HEK293 (cell line): ENCODE data around the gene PPP5C.

Experiments used
- CTCF ChIA-PET: fragments of 350-600 bp; formaldehyde crosslinking; extraction: SDS; loops from one replicate; lab custom pipeline; 2021; ENCODE audit warnings: antibody characterized with exemption; lab: Yijun Ruan, JAX
- POLR2A ChIA-PET: fragments of 300-600 bp; formaldehyde crosslinking; extraction: SDS; loops from one replicate; lab custom pipeline; 2020; ENCODE audit warnings: antibody characterized with exemption, inconsistent platforms; lab: Yijun Ruan, JAX
- H3K27ac ChIP-seq: fragments of 200-500 bp; sonication (Bioruptor generic); 2 replicates; pipeline ENCODE4 v1.5.1; 2014; ENCODE audit warnings: low read depth, low read length, control low read depth, inconsistent platforms; ENCODE audit errors: extremely low read depth
- H3K36me3 ChIP-seq, 2 experiments: fragments of 200-500 bp in 1 of 2; sonication (Bioruptor generic) in 1 of 2; 1 replicate in 1 of 2; 2 replicates in 1 of 2; pipeline ENCODE4 v1.5.1; 2014 to 2017; ENCODE audit warnings: inconsistent platforms in 2 of 2, low read length in 2 of 2; ENCODE audit not compliant: control insufficient read depth in 2 of 2, insufficient read depth in 1 of 2
- H3K4me1 ChIP-seq: fragments of 200-500 bp; sonication (Bioruptor generic); 2 replicates; pipeline ENCODE4 v1.5.1; 2014; ENCODE audit warnings: mild to moderate bottlenecking, low read length, inconsistent platforms; ENCODE audit not compliant: control insufficient read depth, insufficient read depth
- H3K4me3 ChIP-seq: 2 replicates; pipeline ENCODE4 v1.5.1; 2011; ENCODE audit warnings: low read depth, mild to moderate bottlenecking, control low read depth, low read length, moderate library complexity
- H3K9me3 ChIP-seq: fragments of 200-500 bp; sonication (Bioruptor generic); 2 replicates; pipeline ENCODE4 v1.5.1; 2014; ENCODE audit warnings: low read depth, low read length, inconsistent platforms; ENCODE audit not compliant: control insufficient read depth, insufficient read depth
- GLIS1 ChIP-seq: fragments of 450-650 bp; formaldehyde crosslinking; IDR thresholded peaks from 2 replicates; pipeline ENCODE4 v1.5.1; 2016; ENCODE audit warnings: missing biosample characterization, missing genetic modification characterization
- HOXC10 ChIP-seq: sonication (generic); formaldehyde crosslinking; IDR thresholded peaks from 2 replicates; pipeline ENCODE4 v1.8.1; 2023; ENCODE audit warnings: mild to moderate bottlenecking, missing genetic modification reagents
- INSM2 ChIP-seq: fragments of 450-650 bp; formaldehyde crosslinking; IDR thresholded peaks from 2 replicates; pipeline ENCODE4 v1.5.1; 2016; ENCODE audit warnings: missing biosample characterization, missing genetic modification characterization
- KLF7 ChIP-seq: fragments of 450-650 bp; formaldehyde crosslinking; IDR thresholded peaks from 2 replicates; pipeline ENCODE4 v1.5.1; 2016; ENCODE audit warnings: missing biosample characterization, missing genetic modification characterization, borderline replicate concordance
- KLF8 ChIP-seq: fragments of 450-650 bp; formaldehyde crosslinking; IDR thresholded peaks from 2 replicates; pipeline ENCODE4 v1.5.1; 2016; ENCODE audit warnings: missing biosample characterization, missing genetic modification characterization
- TCF7L2 ChIP-seq: IDR thresholded peaks from 2 replicates; pipeline ENCODE4 v1.6.1; 2011; ENCODE audit warnings: low read depth, mild to moderate bottlenecking, inconsistent platforms, low read length, moderate library complexity, borderline replicate concordance
- TRIM28 ChIP-seq: IDR thresholded peaks from 2 replicates; pipeline ENCODE4 v1.6.1; 2011; ENCODE audit warnings: low read length, control low read depth, borderline replicate concordance
- ZBTB11 ChIP-seq: fragments of 450-650 bp; formaldehyde crosslinking; conservative IDR thresholded peaks from 2 replicates; pipeline ENCODE4 v1.5.1; 2016; ENCODE audit warnings: low read depth, missing biosample characterization, missing genetic modification characterization
- ZNF18 ChIP-seq: fragments of 450-650 bp; formaldehyde crosslinking; IDR thresholded peaks from 2 replicates; pipeline ENCODE4 v1.5.1; 2016; ENCODE audit warnings: missing biosample characterization, missing genetic modification characterization
- ZNF23 ChIP-seq: fragments of 450-650 bp; formaldehyde crosslinking; IDR thresholded peaks from 2 replicates; pipeline ENCODE4 v1.5.1; 2016; ENCODE audit warnings: missing biosample characterization, missing genetic modification characterization, borderline replicate concordance
- ZNF302 ChIP-seq: fragments of 450-650 bp; formaldehyde crosslinking; IDR thresholded peaks from 2 replicates; pipeline ENCODE4 v1.5.1; 2016; ENCODE audit warnings: missing biosample characterization, missing genetic modification characterization, low read depth
- ZNF335 ChIP-seq: fragments of 450-650 bp; formaldehyde crosslinking; conservative IDR thresholded peaks from 2 replicates; pipeline ENCODE4 v1.5.1; 2016; ENCODE audit warnings: missing biosample characterization, missing genetic modification characterization
- ZNF354C ChIP-seq: fragments of 450-650 bp; formaldehyde crosslinking; IDR thresholded peaks from 2 replicates; pipeline ENCODE4 v1.5.1; 2016; ENCODE audit warnings: missing biosample characterization, missing genetic modification characterization, low read depth, borderline replicate concordance
- ZNF366 ChIP-seq: fragments of 450-650 bp; formaldehyde crosslinking; conservative IDR thresholded peaks from 2 replicates; pipeline ENCODE4 v1.5.1; 2016; ENCODE audit warnings: missing biosample characterization, missing genetic modification characterization
- ZNF37A ChIP-seq: fragments of 450-650 bp; IDR thresholded peaks from 2 replicates; pipeline ENCODE4 v1.5.1; 2018; ENCODE audit warnings: missing biosample characterization, missing genetic modification characterization
- ZNF391 ChIP-seq: fragments of 450-650 bp; formaldehyde crosslinking; IDR thresholded peaks from 2 replicates; pipeline ENCODE4 v1.5.1; 2016; ENCODE audit warnings: low read depth, missing biosample characterization, missing genetic modification characterization, borderline replicate concordance
- ZNF398 ChIP-seq: fragments of 450-650 bp; formaldehyde crosslinking; IDR thresholded peaks from 2 replicates; pipeline ENCODE4 v1.5.1; 2017; ENCODE audit warnings: missing biosample characterization, missing genetic modification characterization
- ZNF426 ChIP-seq: fragments of 450-650 bp; formaldehyde crosslinking; IDR thresholded peaks from 2 replicates; pipeline ENCODE4 v1.5.1; 2017; ENCODE audit warnings: missing biosample characterization, missing genetic modification characterization, mild to moderate bottlenecking, inconsistent platforms, moderate library complexity
- ZNF433 ChIP-seq: fragments of 450-650 bp; formaldehyde crosslinking; IDR thresholded peaks from 2 replicates; pipeline ENCODE4 v1.5.1; 2016; ENCODE audit warnings: missing biosample characterization, missing genetic modification characterization, low read depth
- ZNF514 ChIP-seq: fragments of 450-650 bp; formaldehyde crosslinking; IDR thresholded peaks from 2 replicates; pipeline ENCODE4 v1.5.1; 2016; ENCODE audit warnings: missing biosample characterization, missing genetic modification characterization
- ZNF555 ChIP-seq: fragments of 450-650 bp; formaldehyde crosslinking; conservative IDR thresholded peaks from 2 replicates; pipeline ENCODE4 v1.5.1; 2017; ENCODE audit warnings: missing biosample characterization, mild to moderate bottlenecking, missing genetic modification characterization, inconsistent platforms
- ZNF580 ChIP-seq: fragments of 450-650 bp; formaldehyde crosslinking; IDR thresholded peaks from 2 replicates; pipeline ENCODE4 v1.5.1; 2016; ENCODE audit warnings: missing biosample characterization, missing genetic modification characterization
- ZNF585B ChIP-seq: fragments of 450-650 bp; formaldehyde crosslinking; IDR thresholded peaks from 2 replicates; pipeline ENCODE4 v1.5.1; 2016; ENCODE audit warnings: missing biosample characterization, missing genetic modification characterization
- ZNF623 ChIP-seq: fragments of 450-650 bp; formaldehyde crosslinking; IDR thresholded peaks from 2 replicates; pipeline ENCODE4 v1.5.1; 2016; ENCODE audit warnings: missing biosample characterization, missing genetic modification characterization

PPP5C gene

GRCh38 chr19:46402725-46403124 lies 55.8 kb downstream of the PPP5C start:
- H3K4me3 ChIP-seq = no peak overlapping the region
- H3K4me1 ChIP-seq = no peaks in the 10 kb centered on the region; the same call in 1 of the 2 replicates
- H3K27ac ChIP-seq = no peak overlapping the region
- peak; percentile 99 for TF ChIP-seq ZNF623 (tag by site-specific recombination)
- 0 out of 2 replicates have a peak, but pooled peaks have one; percentile 34 for TF ChIP-seq KLF8
- no peak for TF ChIP-seq ZNF366
- TF ChIP-seq GLIS1 (tag by site-specific recombination) = 0 out of 2 replicates have a peak, but pooled peaks have one; percentile 19
- 0 out of 2 replicates have a peak, but pooled peaks have one; percentile 21 for TF ChIP-seq KLF7 (tag by site-specific recombination)
- no peak for TF ChIP-seq ZNF37A (tag by site-specific recombination)
- TF ChIP-seq ZNF580 (tag by site-specific recombination) = 0 out of 2 replicates have a peak, but pooled peaks have one; percentile 33
- TF ChIP-seq ZNF354C (tag by site-specific recombination) = no peak
- TF ChIP-seq ZNF433 (tag by site-specific recombination) = no peak
- TF ChIP-seq ZNF23 (tag by site-specific recombination) = 0 out of 2 replicates have a peak, but pooled peaks have one; percentile 10
- TF ChIP-seq ZNF555 (tag by site-specific recombination) = no peak
- TF ChIP-seq, all 188 proteins: peak for 6
- no peaks in the 10 kb centered on the region for H3K36me3 ChIP-seq
- no peaks in the 10 kb centered on the region for H3K9me3 ChIP-seq
- CTCF ChIA-PET = interaction anchor here (0.6 to 6.3 kb wide), 21 partner anchors 8 to 329 kb away, joined by 3 to 89 read pairs (median 4); partner anchors contain the start of gene CCDC8
- POLR2A ChIA-PET = interaction anchor here (1.7 kb wide), 1 partner anchor 11 kb away, joined by 9 read pairs; the partner anchor contains the start of gene CCDC8

- ChIA-PET CTCF (interaction anchor here (0.7 to 6.3 kb wide), 13 partner anchors 8 to 675 kb away, joined by 3 to 89 read pairs (median 4); no protein-coding TSS in a partner anchor), POLR2A (interaction anchor here (0.6 kb wide), 1 partner anchor 746 kb away, joined by 3 read pairs; no protein-coding TSS in a partner anchor)
- Histone ChIP-seq H3K4me1 (peaks cover 3% of the 10 kb centered on the region; the same call in 1 of the 2 replicates), H3K27ac (no peak overlapping the region), H3K4me3 (no peak overlapping the region), H3K36me3 (no peaks in the 10 kb centered on the region; a peak in 1 of 3 replicates), H3K9me3 (no peaks in the 10 kb centered on the region)
- TF ChIP-seq ZNF426 (tag by site-specific recombination) = no peak
- peak; percentile 47; the same call in 1 of the 2 replicates for TF ChIP-seq ZNF623 (tag by site-specific recombination)
- no peak for TF ChIP-seq TCF7L2
- TF ChIP-seq ZBTB11 (tag by site-specific recombination) = no peak
- TF ChIP-seq HOXC10 (CRISPR knock-in tag) = no peak
- TF ChIP-seq ZNF335 (tag by site-specific recombination) = 0 out of 2 replicates have a peak, but pooled peaks have one; percentile 19
- no peak for TF ChIP-seq ZNF514 (tag by site-specific recombination)
- TF ChIP-seq ZNF302 (tag by site-specific recombination) = no peak
- no peak for TF ChIP-seq INSM2
- no peak for TF ChIP-seq ZNF18 (tag by site-specific recombination)
- TF ChIP-seq ZNF398 (tag by site-specific recombination) = no peak
- no peak for TF ChIP-seq ZNF391 (tag by site-specific recombination)
- no peak for TF ChIP-seq ZNF585B
- TF ChIP-seq GLIS1 (tag by site-specific recombination) = peak; percentile 65
- TF ChIP-seq TRIM28 = no peak
Observed at GRCh38 chr19:46404055-46404752, 57.3 kb downstream of the PPP5C start.
